Activated CD4-positive, alpha-beta T cell treated with anti-CD3 and anti-CD28 coated beads, Interleukin-2, amount 10 ng/mL, durations not matched to agents 7 days and 5 days (primary cell): ENCODE data around the gene MAN2A1. TPM values are rescaled to one million over a fixed set of nuclear protein-coding genes. Genes with fewer than 3 reads are reported as not detected.

Source experiments
- CTCF ChIA-PET: fragments of 350-600 bp; sonication (Branson Sonifier 250); formaldehyde crosslinking; loops from one replicate; lab custom pipeline; 2021; ENCODE audit warnings: antibody characterized with exemption; lab: Charles Lee
- POLR2A ChIA-PET: fragments of 350-600 bp; sonication (Branson Sonifier 250); formaldehyde crosslinking; loops from one replicate; lab custom pipeline; 2021; ENCODE audit warnings: antibody characterized with exemption; lab: Charles Lee
- DNase-seq: peaks from one replicate; pipeline ENCODE4 v3.0.0-alpha.2; 2020
- H3K27ac Mint-ChIP-seq: one replicate; pipeline ENCODE4 v1.8.0; 2021; ENCODE audit warnings: mild to moderate bottlenecking, moderate library complexity, mixed read lengths
- H3K27me3 Mint-ChIP-seq: one replicate; pipeline ENCODE4 v1.8.0; 2021; ENCODE audit warnings: mixed read lengths
- H3K36me3 Mint-ChIP-seq: one replicate; pipeline ENCODE4 v1.8.0; 2021; ENCODE audit warnings: low read depth, mixed read lengths
- H3K4me1 Mint-ChIP-seq: one replicate; pipeline ENCODE4 v1.8.0; 2021; ENCODE audit warnings: mixed read lengths
- H3K4me3 Mint-ChIP-seq: one replicate; pipeline ENCODE4 v1.8.0; 2021; ENCODE audit warnings: mild to moderate bottlenecking, moderate library complexity, mixed read lengths
- H3K9me3 Mint-ChIP-seq: one replicate; pipeline ENCODE4 v1.8.0; 2021; ENCODE audit warnings: mixed read lengths
- total RNA-seq, 2 experiments: library from RNA; stranded (reverse); gene quantifications; one replicate each; pipeline ENCODE4 v1.2.3, GENCODE V29; 2021

Gene MAN2A1
- total RNA-seq, 2 experiments from 2014 or later: 39.2 to 45.9 TPM

DNA sequence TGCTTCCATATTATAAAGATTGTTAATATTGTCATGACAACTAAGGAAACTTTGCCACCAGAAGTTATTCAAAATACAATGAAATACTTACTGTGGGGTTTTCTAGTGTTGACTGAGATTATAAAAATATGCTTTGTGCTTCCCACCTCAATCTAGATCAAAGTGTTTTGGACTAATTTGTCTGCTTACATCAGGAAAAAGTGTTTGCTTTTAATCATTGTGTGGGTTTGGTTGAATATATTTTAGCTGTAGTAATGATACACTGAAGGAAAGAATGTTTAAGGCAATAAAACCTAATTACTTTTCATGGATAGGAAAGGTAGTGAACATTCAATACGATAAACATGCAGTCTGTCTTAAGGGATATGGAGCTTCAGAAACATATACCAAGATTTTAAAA is 29.8 kb upstream of the MAN2A1 start:
- Mint-ChIP-seq H3K4me3 (no peak overlapping the region), H3K36me3 (no peaks in the 10 kb centered on the region), H3K27ac (no peak overlapping the region), H3K9me3 (no peaks in the 10 kb centered on the region), H3K27me3 (peaks cover 23% of the 10 kb centered on the region), H3K4me1 (peaks cover 15% of the 10 kb centered on the region)
- CTCF ChIA-PET: interaction anchor here (1.5 kb wide), 1 partner anchor 29 kb away, joined by 3 read pairs; no protein-coding TSS in a partner anchor
- DNase-seq: no peak
- POLR2A ChIA-PET: no interaction called here

DNA sequence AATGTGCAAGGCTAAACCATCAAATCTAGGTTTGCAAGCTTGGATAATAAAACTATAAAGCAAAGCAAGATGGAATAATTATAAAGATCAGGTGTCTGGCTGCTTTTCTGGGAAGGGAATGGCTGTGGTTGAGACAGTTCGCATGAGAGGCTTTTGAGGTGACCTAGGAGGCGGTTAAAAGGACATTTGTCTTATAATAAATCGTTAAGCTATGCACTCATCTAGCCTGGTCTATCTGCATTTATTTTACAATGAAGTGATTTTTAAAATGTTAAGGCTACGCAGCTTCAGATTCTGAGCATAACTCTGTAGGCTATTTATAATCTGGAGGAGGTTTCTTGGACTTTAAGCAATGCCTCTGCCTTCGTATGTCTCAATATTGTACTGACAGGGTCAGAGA is 29.4 kb upstream of the MAN2A1 start:
- CTCF ChIA-PET: interaction anchor here (1.5 kb wide), 1 partner anchor 29 kb away, joined by 3 read pairs; no protein-coding TSS in a partner anchor
- peaks cover 23% of the 10 kb centered on the region for H3K27me3 Mint-ChIP-seq
- POLR2A ChIA-PET: no interaction called here
- H3K27ac Mint-ChIP-seq: no peak overlapping the region
- no peak overlapping the region for H3K4me3 Mint-ChIP-seq
- H3K4me1 Mint-ChIP-seq: peaks cover 15% of the 10 kb centered on the region
- no peaks in the 10 kb centered on the region for H3K36me3 Mint-ChIP-seq
- H3K9me3 Mint-ChIP-seq: no peaks in the 10 kb centered on the region
- no peak for DNase-seq

DNA sequence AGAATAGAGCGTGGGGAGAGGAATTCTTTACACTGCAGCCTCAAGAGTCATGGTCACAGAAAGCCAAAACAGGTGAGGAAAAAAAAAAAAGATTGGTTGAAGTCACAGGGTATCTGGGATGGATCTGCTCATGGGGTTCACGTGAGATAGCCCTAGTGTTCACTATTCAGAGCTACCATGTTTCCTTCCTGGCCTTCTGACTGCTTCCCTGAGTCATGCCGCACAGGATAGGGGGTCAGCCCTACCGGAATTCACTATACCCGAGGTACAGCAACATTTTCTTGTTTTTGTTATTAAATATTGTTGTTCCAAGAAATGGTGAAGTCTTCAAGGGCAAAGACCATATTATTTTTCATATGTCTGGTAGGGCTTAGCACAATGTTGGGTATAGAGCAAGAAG is 21.5 kb upstream of the MAN2A1 start:
- Mint-ChIP-seq H3K9me3 (peaks cover 3% of the 10 kb centered on the region), H3K36me3 (no peaks in the 10 kb centered on the region), H3K27me3 (peaks cover 3% of the 10 kb centered on the region), H3K27ac (no peak overlapping the region), H3K4me1 (no peaks in the 10 kb centered on the region), H3K4me3 (no peak overlapping the region)
- DNase-seq: no peak
- POLR2A ChIA-PET: no interaction called here
- CTCF ChIA-PET: interaction anchor here (0.6 kb wide), 1 partner anchor 77 kb away, joined by 3 read pairs; no protein-coding TSS in a partner anchor

DNA sequence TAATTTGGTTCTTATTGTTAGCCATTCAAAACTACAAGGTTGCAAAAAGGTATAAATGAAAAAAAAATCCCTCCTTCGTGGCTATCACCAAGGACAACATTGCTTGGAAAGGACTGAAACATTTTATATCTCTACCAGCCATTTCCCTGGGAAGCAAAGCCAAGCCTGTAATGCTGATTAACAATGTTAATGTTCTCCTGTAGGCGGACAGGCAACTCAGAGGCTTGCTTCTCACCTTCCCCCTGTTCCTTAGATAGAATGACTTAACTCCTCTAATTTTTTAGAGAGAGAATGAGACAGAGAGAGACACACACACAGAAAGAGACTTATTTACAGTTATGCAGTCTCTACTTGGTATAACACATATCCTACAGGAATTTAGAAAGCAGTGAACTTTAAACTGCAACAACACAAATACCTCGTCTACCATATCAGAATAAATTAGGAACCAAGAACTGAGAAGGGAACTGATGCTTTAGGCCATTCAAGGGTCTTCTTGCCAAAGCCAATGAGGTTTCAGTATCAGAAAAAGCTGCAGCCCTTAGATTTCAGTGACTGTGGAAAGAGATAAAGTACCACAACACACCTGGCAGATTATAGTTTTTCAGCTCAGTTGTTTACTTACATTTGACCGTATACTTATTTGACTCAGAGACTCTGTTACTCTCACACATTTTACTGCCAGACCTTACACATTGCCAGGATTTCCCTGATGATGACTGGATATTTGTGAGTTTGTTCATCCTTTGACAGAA is 20.9 kb upstream of the MAN2A1 start:
- H3K4me3 Mint-ChIP-seq: no peak overlapping the region
- no peaks in the 10 kb centered on the region for H3K36me3 Mint-ChIP-seq
- H3K27me3 Mint-ChIP-seq: peaks cover 3% of the 10 kb centered on the region
- DNase-seq: no peak
- ChIA-PET CTCF (interaction anchor here (0.6 kb wide), 1 partner anchor 78 kb away, joined by 3 read pairs; no protein-coding TSS in a partner anchor), POLR2A (no interaction called here)
- no peaks in the 10 kb centered on the region for H3K4me1 Mint-ChIP-seq
- H3K9me3 Mint-ChIP-seq: peaks cover 3% of the 10 kb centered on the region
- no peak overlapping the region for H3K27ac Mint-ChIP-seq

DNA sequence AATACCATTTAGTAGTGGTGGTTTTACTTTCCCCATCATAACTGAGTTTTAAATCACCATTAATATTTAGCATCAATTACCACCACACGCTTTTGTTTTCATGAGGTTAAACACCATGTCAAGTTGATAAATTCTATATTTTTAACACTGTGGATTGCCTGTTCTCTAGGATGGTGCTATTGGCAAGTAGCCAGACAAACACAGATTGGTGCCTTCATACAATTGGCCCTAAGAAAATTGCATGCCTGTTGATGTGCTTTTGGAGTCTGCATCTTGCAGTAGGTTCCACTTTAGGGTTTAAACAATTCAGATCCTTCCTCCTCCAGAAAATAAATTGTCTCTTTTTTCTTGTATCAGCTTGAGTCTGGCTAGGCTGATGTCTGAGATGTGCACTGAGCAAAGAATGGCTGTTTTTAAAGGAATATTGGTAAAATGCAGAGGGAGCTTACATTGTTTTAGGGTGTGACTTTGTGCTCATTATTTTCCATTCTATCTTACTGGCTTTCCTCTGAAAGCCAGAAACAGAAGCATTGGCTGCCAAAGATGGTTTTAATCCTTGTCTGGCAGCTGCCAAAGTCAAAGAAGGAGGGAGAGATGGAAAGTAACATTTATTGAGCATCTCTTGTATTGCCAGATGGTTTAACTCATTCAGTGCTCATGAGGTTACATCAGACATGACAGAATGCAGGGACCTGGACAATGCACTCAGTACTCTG is 19.6 kb upstream of the MAN2A1 start:
- no peak overlapping the region for H3K27ac Mint-ChIP-seq
- ChIA-PET POLR2A (no interaction called here), CTCF (no interaction called here)
- peaks cover 3% of the 10 kb centered on the region for H3K27me3 Mint-ChIP-seq
- no peak for DNase-seq
- peaks cover 3% of the 10 kb centered on the region for H3K9me3 Mint-ChIP-seq
- H3K4me3 Mint-ChIP-seq: no peak overlapping the region
- no peaks in the 10 kb centered on the region for H3K36me3 Mint-ChIP-seq
- no peaks in the 10 kb centered on the region for H3K4me1 Mint-ChIP-seq

DNA sequence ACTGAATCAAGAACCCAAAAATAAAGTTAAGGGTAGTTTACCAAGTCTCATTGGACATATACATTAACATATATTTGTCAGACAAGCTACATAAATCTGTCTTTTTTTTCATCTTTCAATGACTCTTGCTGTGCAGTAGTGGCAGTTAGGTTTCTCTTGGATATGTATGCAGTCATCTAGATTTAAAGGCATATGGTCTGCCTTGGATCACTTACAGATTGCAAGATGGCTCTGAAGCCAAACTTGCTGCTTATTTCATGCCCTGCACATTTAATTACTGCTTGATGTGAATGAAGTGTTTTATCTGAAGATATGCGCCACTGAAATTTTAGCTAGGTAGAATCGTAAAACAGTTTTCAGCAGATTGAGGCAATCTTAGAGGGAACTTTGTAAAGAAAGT is 18.6 kb upstream of the MAN2A1 start:
- Mint-ChIP-seq H3K36me3 (no peaks in the 10 kb centered on the region), H3K4me3 (no peak overlapping the region), H3K27me3 (peaks cover 7% of the 10 kb centered on the region), H3K4me1 (no peaks in the 10 kb centered on the region), H3K27ac (no peak overlapping the region), H3K9me3 (peaks cover 3% of the 10 kb centered on the region)
- DNase-seq: no peak
- ChIA-PET POLR2A (no interaction called here), CTCF (interaction anchor here (0.7 kb wide), 1 partner anchor 18 kb away, joined by 4 read pairs; the partner anchor contains the start of gene MAN2A1)

DNA sequence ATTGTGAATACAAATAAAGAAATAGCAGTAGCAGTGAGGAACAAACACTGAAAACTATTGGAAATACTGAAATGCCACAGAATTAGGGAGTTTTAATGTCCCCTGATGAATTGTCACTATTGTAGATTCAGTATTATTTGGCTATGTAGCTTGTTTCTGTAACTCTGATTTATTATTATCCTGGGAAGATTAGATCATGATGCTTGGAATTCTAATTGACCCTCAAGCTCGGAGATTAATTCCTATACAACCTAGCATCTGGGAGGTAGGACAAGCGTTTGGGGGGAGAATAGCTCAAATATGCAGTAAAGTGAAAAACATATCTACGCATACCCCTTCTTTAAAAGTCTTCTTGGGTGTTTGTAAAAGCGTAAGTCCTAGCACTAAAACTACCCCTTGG is 15.1 kb upstream of the MAN2A1 start:
- H3K36me3 Mint-ChIP-seq: no peaks in the 10 kb centered on the region
- H3K4me3 Mint-ChIP-seq: no peak overlapping the region
- no peak overlapping the region for H3K27ac Mint-ChIP-seq
- no peaks in the 10 kb centered on the region for H3K4me1 Mint-ChIP-seq
- peaks cover 3% of the 10 kb centered on the region for H3K9me3 Mint-ChIP-seq
- H3K27me3 Mint-ChIP-seq: peaks cover 17% of the 10 kb centered on the region
- CTCF ChIA-PET: interaction anchor here (1.1 kb wide), 1 partner anchor 11 kb away, joined by 3 read pairs; no protein-coding TSS in a partner anchor
- DNase-seq: no peak
- POLR2A ChIA-PET: no interaction called here

DNA sequence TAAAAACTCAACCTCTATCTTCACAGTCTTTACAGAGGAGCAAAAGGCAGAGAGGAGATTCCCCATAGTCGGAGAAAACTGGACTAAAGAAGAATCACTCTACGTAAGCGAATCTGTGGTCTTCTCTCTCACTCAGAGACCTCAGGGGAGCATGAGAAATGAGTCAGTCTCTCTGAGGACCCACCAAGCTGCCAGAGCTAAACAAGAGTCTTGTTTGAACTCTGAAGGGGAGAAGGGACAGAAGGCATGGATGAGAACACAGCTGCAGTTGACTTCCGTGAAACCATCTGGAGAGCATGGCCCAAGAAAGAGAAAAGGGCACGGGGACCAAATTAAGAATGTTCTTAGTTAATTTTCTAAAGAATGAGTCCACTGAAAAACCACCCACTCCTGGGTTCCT is 12.8 kb upstream of the MAN2A1 start:
- DNase-seq: no peak
- Mint-ChIP-seq H3K36me3 (no peaks in the 10 kb centered on the region), H3K9me3 (no peaks in the 10 kb centered on the region), H3K27me3 (peaks cover 14% of the 10 kb centered on the region), H3K4me3 (no peak overlapping the region), H3K4me1 (no peaks in the 10 kb centered on the region), H3K27ac (no peak overlapping the region)
- ChIA-PET POLR2A (no interaction called here), CTCF (interaction anchor here (1.4 kb wide), 1 partner anchor 10 kb away, joined by 3 read pairs; no protein-coding TSS in a partner anchor)

DNA sequence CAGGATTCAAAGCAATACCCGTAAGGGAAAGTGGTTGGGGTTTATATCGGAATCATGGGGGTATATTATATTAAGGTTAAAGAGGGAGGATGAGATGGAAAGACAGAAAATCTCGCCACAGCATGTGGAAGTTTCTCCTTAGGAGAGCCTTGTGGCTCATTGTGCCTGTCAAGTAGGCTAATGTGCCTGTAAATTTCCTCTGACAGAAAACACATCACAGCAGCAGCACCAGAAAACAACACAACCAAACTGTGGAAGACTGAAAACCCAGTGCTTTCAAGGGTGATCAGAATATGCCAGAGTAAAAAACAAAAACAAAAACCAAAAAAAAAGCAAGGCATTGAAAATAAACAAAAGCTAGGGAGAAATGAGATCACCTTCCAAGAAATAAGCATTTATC is 11.3 kb upstream of the MAN2A1 start:
- peaks cover 20% of the 10 kb centered on the region for H3K27me3 Mint-ChIP-seq
- H3K27ac Mint-ChIP-seq: no peak overlapping the region
- no peaks in the 10 kb centered on the region for H3K9me3 Mint-ChIP-seq
- no peaks in the 10 kb centered on the region for H3K4me1 Mint-ChIP-seq
- no peak for DNase-seq
- ChIA-PET CTCF (no interaction called here), POLR2A (no interaction called here)
- no peak overlapping the region for H3K4me3 Mint-ChIP-seq
- no peaks in the 10 kb centered on the region for H3K36me3 Mint-ChIP-seq

DNA sequence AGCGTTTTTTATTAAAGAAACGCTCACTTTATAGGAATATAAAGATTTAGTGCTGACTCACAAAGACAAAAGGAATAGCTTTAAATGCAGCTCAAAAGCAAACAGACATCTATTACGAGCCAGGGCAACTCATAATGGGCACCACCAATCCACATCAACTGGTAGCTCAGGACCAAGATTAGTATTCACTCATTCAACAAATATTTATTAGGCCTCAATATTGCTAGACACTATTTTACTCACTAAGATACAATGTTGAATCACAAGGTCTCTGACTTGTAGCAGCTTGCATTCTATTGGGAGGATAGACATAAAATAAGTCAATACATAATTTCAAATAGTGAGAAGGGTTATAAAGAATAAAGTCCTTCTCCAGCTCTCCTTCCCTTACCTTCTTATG is 8.0 kb upstream of the MAN2A1 start:
- Mint-ChIP-seq H3K36me3 (no peaks in the 10 kb centered on the region), H3K27ac (no peak overlapping the region), H3K4me3 (no peak overlapping the region), H3K4me1 (no peaks in the 10 kb centered on the region), H3K27me3 (peaks cover 10% of the 10 kb centered on the region), H3K9me3 (no peaks in the 10 kb centered on the region)
- POLR2A ChIA-PET: no interaction called here
- CTCF ChIA-PET: no interaction called here
- no peak for DNase-seq

DNA sequence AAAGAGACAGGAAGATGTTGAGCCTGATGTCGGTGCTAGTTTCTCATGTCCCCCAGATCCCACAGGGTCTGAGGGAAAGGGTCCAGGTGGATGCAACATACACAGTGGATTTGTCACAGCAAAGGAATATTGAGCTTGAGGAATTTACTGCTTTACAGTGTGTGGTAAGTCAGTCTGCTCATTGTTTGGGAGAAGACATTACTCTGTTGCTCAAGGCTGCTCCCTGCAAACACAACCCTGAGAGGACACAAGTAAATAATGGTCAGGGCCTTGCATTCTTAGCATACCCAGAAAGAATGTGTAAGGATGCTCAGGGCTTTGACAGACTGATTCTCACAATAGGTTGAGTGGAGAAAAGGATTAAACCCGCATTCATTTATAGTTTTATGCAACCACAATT is 7.3 kb upstream of the MAN2A1 start:
- no peak overlapping the region for H3K27ac Mint-ChIP-seq
- CTCF ChIA-PET: interaction anchor here (1.0 kb wide), 1 partner anchor 17 kb away, joined by 3 read pairs; no protein-coding TSS in a partner anchor
- H3K27me3 Mint-ChIP-seq: peaks cover 8% of the 10 kb centered on the region
- no peaks in the 10 kb centered on the region for H3K36me3 Mint-ChIP-seq
- POLR2A ChIA-PET: no interaction called here
- H3K9me3 Mint-ChIP-seq: no peaks in the 10 kb centered on the region
- H3K4me1 Mint-ChIP-seq: no peaks in the 10 kb centered on the region
- no peak for DNase-seq
- H3K4me3 Mint-ChIP-seq: no peak overlapping the region

DNA sequence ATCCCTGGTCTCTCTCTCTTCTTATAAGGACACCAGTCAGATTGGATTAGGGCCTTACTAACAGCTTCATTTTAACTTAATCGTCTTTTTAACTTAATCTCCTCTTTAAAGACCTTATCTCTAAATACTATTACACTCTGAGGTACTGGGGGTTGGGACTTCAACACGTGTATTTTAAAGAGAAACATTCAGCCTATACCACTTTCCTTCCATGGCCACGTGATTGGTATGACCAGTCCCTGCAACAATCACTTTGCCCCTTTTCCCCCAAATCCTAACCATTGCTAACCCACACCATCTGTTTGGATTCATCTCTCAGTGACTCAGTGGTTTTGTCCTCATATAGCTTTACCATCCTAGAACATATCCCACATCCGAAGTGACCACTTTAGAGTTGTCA is 3.8 kb upstream of the MAN2A1 start:
- ChIA-PET CTCF (interaction anchor here (0.9 kb wide), 1 partner anchor 11 kb away, joined by 3 read pairs; no protein-coding TSS in a partner anchor), POLR2A (no interaction called here)
- Mint-ChIP-seq H3K9me3 (peaks cover 10% of the 10 kb centered on the region), H3K27me3 (peaks cover 6% of the 10 kb centered on the region), H3K4me3 (no peak overlapping the region), H3K27ac (no peak overlapping the region), H3K36me3 (peaks cover 5% of the 10 kb centered on the region), H3K4me1 (peaks cover 13% of the 10 kb centered on the region)
- no peak for DNase-seq

DNA sequence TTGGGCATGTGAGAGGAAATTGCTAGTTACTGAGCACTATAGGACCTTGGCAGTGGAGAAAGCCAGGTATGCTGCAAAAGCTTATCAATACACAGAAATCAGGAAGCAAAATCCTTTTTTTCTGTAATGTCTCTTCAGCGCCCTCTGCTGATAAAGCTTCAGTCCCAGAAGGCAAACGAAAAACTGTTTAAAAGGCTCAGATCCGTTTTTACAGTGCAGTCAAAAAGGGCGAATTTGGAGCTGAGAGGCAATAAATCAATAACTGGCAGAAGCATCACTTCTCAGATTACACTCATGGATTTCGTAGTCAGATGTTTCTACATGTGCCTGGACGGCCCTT is 1.1 kb upstream of the MAN2A1 start:
- peak; percentile 54 for DNase-seq
- Mint-ChIP-seq H3K27ac (peak overlapping the region; percentile 94), H3K27me3 (no peaks in the 10 kb centered on the region), H3K36me3 (peaks cover 18% of the 10 kb centered on the region), H3K4me3 (peak overlapping the region; percentile 95), H3K9me3 (peaks cover 10% of the 10 kb centered on the region), H3K4me1 (peaks cover 33% of the 10 kb centered on the region)
- CTCF ChIA-PET: interaction anchor here (0.7 to 2.5 kb wide), 9 partner anchors 9 to 648 kb away, joined by 3 to 8 read pairs (median 4); no protein-coding TSS in a partner anchor
- POLR2A ChIA-PET: interaction anchor here (0.7 kb wide), 1 partner anchor 1307 kb away, joined by 3 read pairs; the partner anchor contains the start of gene FBXL17
